NCI-H2227 treated with DMSO at 0.1 percent for 48 hours (cell line): ENCODE results near the gene CASD1.

Source experiments
- DNase-seq: peaks from one replicate; lab custom pipeline; 2025; lab: John Stamatoyannopoulos, UW

Gene CASD1

DNA sequence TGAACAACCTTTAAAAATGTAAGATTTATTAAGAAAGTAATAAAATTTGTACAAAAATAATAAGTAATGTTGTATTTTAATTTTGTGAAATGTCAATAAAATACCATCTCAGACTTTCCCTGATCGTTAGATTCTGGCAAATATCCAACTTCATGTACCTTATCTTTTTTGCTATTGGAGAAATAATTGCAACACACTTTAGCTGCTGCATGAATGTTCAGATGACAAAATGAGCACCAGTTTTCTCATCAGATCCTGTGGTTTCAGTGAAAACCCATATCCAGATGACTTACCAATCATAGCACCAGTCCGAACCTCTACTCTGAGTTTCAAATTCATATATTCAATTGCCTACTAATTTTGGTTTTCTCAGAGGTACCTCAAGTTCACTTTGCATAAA, 69.9 kb downstream of the CASD1 start:
- no peak for DNase-seq

DNA sequence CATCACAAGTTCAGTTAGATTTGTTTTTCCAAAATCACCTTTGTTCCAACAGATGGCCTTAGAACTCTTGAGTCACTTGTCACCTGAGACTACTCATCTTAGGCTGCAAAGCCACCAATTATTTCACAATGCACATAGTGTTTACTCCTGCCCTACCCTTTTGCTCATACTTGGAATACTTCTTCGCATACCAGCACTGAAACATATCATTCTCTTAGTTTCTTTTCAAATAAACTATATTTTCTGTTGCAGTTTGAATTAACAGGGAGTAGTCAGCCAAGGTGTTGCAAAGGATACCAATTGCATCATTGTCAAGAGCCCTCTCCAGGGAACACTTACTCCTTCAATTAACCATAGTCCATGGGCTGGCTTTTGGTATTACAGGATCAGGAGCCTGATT, 71.0 kb downstream of the CASD1 start:
- DNase-seq: no peak

GRCh38 chr7:94584113-94584512, 74.5 kb downstream of the CASD1 start:
- no peak for DNase-seq

GRCh38 chr7:94588075-94588474, 78.5 kb downstream of the CASD1 start:
- DNase-seq: no peak

DNA sequence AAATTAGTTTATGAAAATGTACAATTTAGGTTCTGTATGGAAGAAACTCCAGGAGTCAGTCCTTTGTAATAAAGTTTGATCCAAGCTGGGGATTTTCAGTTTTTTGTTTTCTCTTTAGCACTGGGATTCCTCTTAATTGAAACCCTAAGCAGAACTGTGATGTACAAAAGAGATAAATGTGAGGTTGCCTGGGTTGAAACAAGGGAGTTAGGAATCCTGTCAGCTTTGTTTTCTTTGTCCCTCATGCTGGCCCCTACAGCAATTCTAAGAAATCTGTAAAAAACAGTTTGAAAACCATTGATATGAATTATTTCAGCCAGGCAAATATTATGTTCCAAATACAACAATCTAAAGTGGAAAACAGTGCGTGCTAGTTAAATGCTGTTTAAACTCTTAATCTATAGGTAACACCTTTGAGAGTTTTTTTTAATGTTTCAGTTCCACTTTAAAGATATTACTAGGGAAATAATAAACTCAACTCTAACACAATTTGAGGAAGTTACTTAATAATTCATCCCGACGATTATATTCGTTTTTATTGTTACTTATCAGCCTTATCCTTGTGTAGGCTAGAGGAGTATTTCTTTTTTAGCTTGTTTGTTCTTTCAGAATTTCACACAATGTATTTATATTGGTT, 81.0 kb downstream of the CASD1 start:
- no peak for DNase-seq

DNA sequence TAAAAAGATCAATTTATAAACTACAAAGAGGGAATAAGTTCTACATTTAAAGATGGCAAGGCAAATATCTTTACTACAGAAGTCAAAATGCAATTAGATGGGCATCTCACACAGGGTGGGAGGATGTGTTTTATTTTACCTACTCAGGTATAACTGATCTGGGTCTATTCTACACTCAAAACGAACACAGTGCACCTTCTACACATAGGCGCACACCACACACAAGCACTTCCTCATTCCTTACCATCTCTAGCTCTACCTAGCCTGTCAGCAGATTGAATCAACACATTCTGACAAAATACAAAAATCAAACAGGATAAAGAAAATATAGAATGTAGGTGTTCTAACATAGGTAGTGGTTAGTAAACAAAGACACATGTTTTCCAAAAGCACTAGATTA, 81.6 kb downstream of the CASD1 start:
- DNase-seq: no peak

GRCh38 chr7:94594882-94595281, 85.3 kb downstream of the CASD1 start:
- DNase-seq: no peak

- DNase-seq: no peak
Measured at GRCh38 chr7:94595717-94596116, 86.1 kb downstream of the CASD1 start.

DNA sequence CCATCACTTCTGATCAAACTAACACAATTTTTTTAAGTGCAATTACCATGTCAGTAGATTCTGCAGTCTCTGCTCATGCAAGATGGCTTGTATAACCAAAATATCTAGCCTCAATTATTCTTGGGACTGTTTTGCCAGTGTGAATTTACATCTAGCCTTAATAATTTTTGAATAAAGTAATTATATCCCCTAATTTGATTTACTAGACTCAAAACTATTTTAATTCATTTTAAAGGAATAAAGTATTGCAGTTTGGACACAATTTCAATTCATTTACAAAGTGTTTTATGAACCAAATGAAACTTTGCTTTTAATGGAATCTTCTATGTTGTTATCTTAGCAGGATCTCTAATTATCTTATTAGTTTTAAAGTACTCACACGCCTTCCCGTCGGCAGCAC, 90.7 kb downstream of the CASD1 start:
- DNase-seq: no peak

DNA sequence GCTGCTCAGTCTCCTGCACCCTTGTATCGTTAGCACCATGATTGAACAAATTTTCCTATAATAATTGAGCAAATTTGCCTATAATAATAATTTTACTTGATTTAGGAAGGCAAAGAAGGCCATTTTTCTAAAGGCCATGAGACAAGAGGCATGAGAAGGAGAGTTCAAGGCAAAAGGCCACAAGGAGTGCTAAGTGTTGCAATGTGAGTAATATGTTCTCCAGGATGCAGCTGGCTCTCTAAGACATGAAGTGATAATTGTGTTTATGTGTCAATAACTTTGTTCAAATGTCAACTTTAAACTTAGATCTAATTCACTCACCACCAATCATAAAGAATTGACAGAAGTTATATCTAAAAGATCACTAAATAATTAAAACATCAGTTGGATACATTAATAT, 92.6 kb downstream of the CASD1 start:
- DNase-seq: no peak

DNA sequence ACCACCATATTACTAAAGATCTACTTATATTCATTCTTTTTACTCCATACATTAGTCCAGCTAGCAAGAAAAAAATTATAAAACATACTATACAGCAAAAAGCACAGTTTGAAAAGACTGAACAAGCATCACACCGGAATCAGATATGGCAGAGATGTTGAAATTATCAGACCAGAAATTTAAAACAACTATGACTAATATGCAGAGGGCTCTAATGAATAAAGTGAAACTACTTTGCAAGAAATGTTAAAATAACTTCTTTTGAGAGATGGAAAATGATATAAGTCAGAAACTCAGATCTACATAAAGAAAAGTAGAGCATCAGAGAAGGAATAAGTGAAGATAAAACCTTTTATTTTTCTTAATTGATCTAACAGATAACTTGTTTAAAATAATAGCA, 95.4 kb downstream of the CASD1 start:
- DNase-seq: no peak
